SK-N-SH (cell line): ENCODE data around the gene ARMC8.

Source experiments
- POLR2AphosphoS5 ChIP-seq: IDR thresholded peaks from 2 replicates; pipeline ENCODE4 v1.6.1; 2012; ENCODE audit warnings: low read depth, low read length
- RXRA ChIP-seq: IDR thresholded peaks from 2 replicates; pipeline ENCODE4 v1.4.0; 2012; ENCODE audit warnings: low read depth, mild to moderate bottlenecking, borderline replicate concordance
- TCF12 ChIP-seq: IDR thresholded peaks from 2 replicates; pipeline ENCODE4 v1.4.0; 2012
- TF ChIP-seq, protein P1 (sequence below): fragments of 200-600 bp; sonication (generic); IDR thresholded peaks from 2 replicates; pipeline ENCODE4 v1.6.1; 2017; ENCODE audit warnings: antibody characterized with exemption, mild to moderate bottlenecking, moderate library complexity

DNA sequence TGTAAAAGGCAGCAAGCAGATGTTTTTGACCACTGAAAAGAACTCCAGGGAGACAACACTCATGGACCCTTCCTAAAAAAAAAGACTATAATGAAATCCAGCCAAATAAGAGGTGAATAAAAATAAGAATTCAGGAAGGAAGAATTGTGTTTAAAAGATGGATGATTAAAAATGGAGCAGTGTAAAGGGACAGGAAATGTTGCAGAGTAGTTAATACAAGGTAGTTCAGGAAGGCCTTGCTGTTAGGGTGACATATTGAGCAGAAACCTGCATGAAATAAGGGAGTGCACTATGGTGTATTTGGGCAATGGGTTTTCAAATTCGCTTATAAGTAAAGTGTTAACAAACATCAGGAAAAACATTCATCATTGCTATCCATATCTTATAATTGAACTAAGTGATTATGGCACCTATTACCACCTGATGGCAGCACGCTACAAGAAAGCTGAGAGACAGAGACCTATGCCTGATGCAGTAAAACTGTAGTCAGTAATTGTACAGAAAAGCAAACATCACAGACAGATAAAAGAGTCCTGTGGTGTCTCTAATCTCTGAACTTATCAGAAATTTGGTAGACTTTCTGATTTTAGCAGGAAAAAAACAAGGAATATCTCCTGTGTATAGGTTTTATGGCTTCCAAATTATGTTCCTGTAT is 6.6 kb upstream of the ARMC8 start:
- TF ChIP-seq, protein P1, sequence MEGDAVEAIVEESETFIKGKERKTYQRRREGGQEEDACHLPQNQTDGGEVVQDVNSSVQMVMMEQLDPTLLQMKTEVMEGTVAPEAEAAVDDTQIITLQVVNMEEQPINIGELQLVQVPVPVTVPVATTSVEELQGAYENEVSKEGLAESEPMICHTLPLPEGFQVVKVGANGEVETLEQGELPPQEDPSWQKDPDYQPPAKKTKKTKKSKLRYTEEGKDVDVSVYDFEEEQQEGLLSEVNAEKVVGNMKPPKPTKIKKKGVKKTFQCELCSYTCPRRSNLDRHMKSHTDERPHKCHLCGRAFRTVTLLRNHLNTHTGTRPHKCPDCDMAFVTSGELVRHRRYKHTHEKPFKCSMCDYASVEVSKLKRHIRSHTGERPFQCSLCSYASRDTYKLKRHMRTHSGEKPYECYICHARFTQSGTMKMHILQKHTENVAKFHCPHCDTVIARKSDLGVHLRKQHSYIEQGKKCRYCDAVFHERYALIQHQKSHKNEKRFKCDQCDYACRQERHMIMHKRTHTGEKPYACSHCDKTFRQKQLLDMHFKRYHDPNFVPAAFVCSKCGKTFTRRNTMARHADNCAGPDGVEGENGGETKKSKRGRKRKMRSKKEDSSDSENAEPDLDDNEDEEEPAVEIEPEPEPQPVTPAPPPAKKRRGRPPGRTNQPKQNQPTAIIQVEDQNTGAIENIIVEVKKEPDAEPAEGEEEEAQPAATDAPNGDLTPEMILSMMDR: peak; percentile 62
- TF ChIP-seq RXRA (no peak), POLR2AphosphoS5 (no peak), TCF12 (no peak)
